CD4-positive, alpha-beta T cell treated with Interleukin-12 subunit alpha and Interleukin-12 subunit beta, for 1 hour (primary cell): Measurements from ENCODE around the gene ARHGAP22.

Experiments
- DNase-seq: peaks from one replicate; pipeline ENCODE4 v3.0.0-alpha.2; 2020

ARHGAP22 gene

GRCh38 chr10:48508791-48509772 lies 95.8 kb downstream of the ARHGAP22 start:
- no peak for DNase-seq

GRCh38 chr10:48507933-48508790 lies 96.7 kb downstream of the ARHGAP22 start:
- DNase-seq = no peak

- no peak for DNase-seq
Observed at GRCh38 chr10:48507494-48507893, 97.4 kb downstream of the ARHGAP22 start.

- no peak for DNase-seq
Observed at GRCh38 chr10:48506147-48506917, 98.5 kb downstream of the ARHGAP22 start.

GRCh38 chr10:48505394-48506112 lies 99.3 kb downstream of the ARHGAP22 start:
- DNase-seq = no peak

GRCh38 chr10:48504141-48504885 lies 100.6 kb downstream of the ARHGAP22 start:
- no peak for DNase-seq

- DNase-seq = no peak
Observed at GRCh38 chr10:48503293-48503911, 101.5 kb downstream of the ARHGAP22 start.

GRCh38 chr10:48502791-48503190 lies 102.1 kb downstream of the ARHGAP22 start:
- no peak for DNase-seq

GRCh38 chr10:48501787-48502771 lies 102.8 kb downstream of the ARHGAP22 start:
- peak; percentile 13 for DNase-seq

GRCh38 chr10:48501226-48501625 lies 103.6 kb downstream of the ARHGAP22 start:
- no peak for DNase-seq

GRCh38 chr10:48500771-48501170 lies 104.1 kb downstream of the ARHGAP22 start:
- no peak for DNase-seq

- DNase-seq = no peak
Observed at GRCh38 chr10:48498940-48499510, 105.8 kb downstream of the ARHGAP22 start.

GRCh38 chr10:48497780-48498770 lies 106.8 kb downstream of the ARHGAP22 start:
- DNase-seq = no peak

GRCh38 chr10:48496831-48497779 lies 107.8 kb downstream of the ARHGAP22 start:
- no peak for DNase-seq

GRCh38 chr10:48496105-48496830 lies 108.6 kb downstream of the ARHGAP22 start:
- no peak for DNase-seq
